Skin epidermis (tissue), 12 donors: Measurements from ENCODE around the gene CFAP20DC.
"Not testable (repeated sequence)": the region's sequence is repeated elsewhere in the genome, so short reads cannot be mapped to it uniquely, and the experiment has no call there.

Experiments used
- H3K27ac ChIP-seq, 21 experiments: fragments of 200-600 bp; sonication (generic) in 11 of 21; one replicate each; pipeline ENCODE4 v1.5.0; 2020; ENCODE audit warnings: mild to moderate bottlenecking in 3 of 21, inconsistent platforms in 2 of 21, moderate library complexity in 2 of 21
- H3K4me3 ChIP-seq, 7 experiments: fragments of 200-600 bp; sonication (generic) in 2 of 7; one replicate each; pipeline ENCODE4 v1.5.0; 2020; ENCODE audit warnings: inconsistent platforms in 2 of 7, mild to moderate bottlenecking in 2 of 7, moderate library complexity in 1 of 7

CFAP20DC gene

GRCh38 chr3:58895678-58896077 is 154.1 kb downstream of the CFAP20DC start:
- H3K27ac ChIP-seq, H3K4me3 ChIP-seq: not testable (repeated sequence)

- H3K27ac ChIP-seq, H3K4me3 ChIP-seq: not testable (repeated sequence)
Observed at GRCh38 chr3:58892526-58892925, 157.3 kb downstream of the CFAP20DC start.

- Histone ChIP-seq H3K27ac (no peak overlapping the region), H3K4me3 (no peak overlapping the region)
Observed at GRCh38 chr3:58888087-58888486, 161.7 kb downstream of the CFAP20DC start.

GRCh38 chr3:58884453-58884852 is 165.4 kb downstream of the CFAP20DC start:
- H3K4me3 ChIP-seq = no peak overlapping the region
- H3K27ac ChIP-seq = no peak overlapping the region

- Histone ChIP-seq H3K27ac (no peak overlapping the region), H3K4me3 (no peak overlapping the region)
Observed at GRCh38 chr3:58880182-58880581, 169.6 kb downstream of the CFAP20DC start.

GRCh38 chr3:58874795-58875194 is 175.0 kb downstream of the CFAP20DC start:
- Histone ChIP-seq H3K4me3 (no peak overlapping the region), H3K27ac (peak overlapping the region in 1 of 21 experiments; percentile 16)

- Histone ChIP-seq H3K27ac (peak overlapping the region in 1 of 21 experiments; percentile 16), H3K4me3 (no peak overlapping the region)
Observed at GRCh38 chr3:58874248-58874741, 175.5 kb downstream of the CFAP20DC start.

- H3K4me3 ChIP-seq = no peak overlapping the region
- H3K27ac ChIP-seq = no peak overlapping the region
Observed at GRCh38 chr3:58868097-58868779, 181.6 kb downstream of the CFAP20DC start.

GRCh38 chr3:58867621-58868020 is 182.2 kb downstream of the CFAP20DC start:
- no peak overlapping the region for H3K27ac ChIP-seq
- H3K4me3 ChIP-seq = no peak overlapping the region

- no peak overlapping the region for H3K4me3 ChIP-seq
- H3K27ac ChIP-seq = no peak overlapping the region
Observed at GRCh38 chr3:58866079-58866478, 183.7 kb downstream of the CFAP20DC start.

- Histone ChIP-seq H3K27ac (no peak overlapping the region), H3K4me3 (no peak overlapping the region)
Observed at GRCh38 chr3:58864480-58864879, 185.3 kb downstream of the CFAP20DC start.

- Histone ChIP-seq H3K27ac (no peak overlapping the region), H3K4me3 (no peak overlapping the region)
Observed at GRCh38 chr3:58863206-58863605, 186.6 kb downstream of the CFAP20DC start.

- no peak overlapping the region for H3K27ac ChIP-seq
- H3K4me3 ChIP-seq = no peak overlapping the region
Observed at GRCh38 chr3:58861551-58861950, 188.3 kb downstream of the CFAP20DC start.

GRCh38 chr3:58858126-58858525 is 191.7 kb downstream of the CFAP20DC start:
- Histone ChIP-seq H3K4me3 (no peak overlapping the region), H3K27ac (no peak overlapping the region)

GRCh38 chr3:58857402-58857801 is 192.4 kb downstream of the CFAP20DC start:
- H3K4me3 ChIP-seq = no peak overlapping the region

GRCh38 chr3:58848826-58849225 is 201.0 kb downstream of the CFAP20DC start:
- Histone ChIP-seq H3K27ac (no peak overlapping the region), H3K4me3 (no peak overlapping the region)

More at GRCh38 chr3:58857402-58857801, 192.4 kb downstream of the CFAP20DC start:
- no peak overlapping the region for H3K27ac ChIP-seq

- not testable (repeated sequence) for H3K4me3 ChIP-seq, H3K27ac ChIP-seq
Observed at GRCh38 chr3:58842050-58842747, 207.6 kb downstream of the CFAP20DC start.

GRCh38 chr3:58840949-58841348 is 208.9 kb downstream of the CFAP20DC start:
- H3K27ac ChIP-seq = no peak overlapping the region

GRCh38 chr3:58839964-58840363 is 209.9 kb downstream of the CFAP20DC start:
- Histone ChIP-seq H3K4me3 (no peak overlapping the region), H3K27ac (no peak overlapping the region)

More at GRCh38 chr3:58840949-58841348, 208.9 kb downstream of the CFAP20DC start:
- H3K4me3 ChIP-seq = no peak overlapping the region

GRCh38 chr3:58839187-58839586 is 210.6 kb downstream of the CFAP20DC start:
- Histone ChIP-seq H3K4me3 (no peak overlapping the region), H3K27ac (no peak overlapping the region)

GRCh38 chr3:58837856-58838255 is 212.0 kb downstream of the CFAP20DC start:
- no peak overlapping the region for H3K27ac ChIP-seq
- no peak overlapping the region for H3K4me3 ChIP-seq
